GM21717 (cell line): ENCODE results near the gene PYCR2.
"Not testable (repeated sequence)": the region's sequence is repeated elsewhere in the genome, so short reads cannot be mapped to it uniquely, and the experiment has no call there.

Experiments used
- ATAC-seq: cut with Tn5 transposase; IDR thresholded peaks from one replicate; pipeline ENCODE4 v1.9.1; 2021; ENCODE audit warnings: mild to moderate bottlenecking, moderate library complexity; ENCODE audit not compliant: unreplicated experiment

The PYCR2 gene

GRCh38 chr1:225892307-225892706 lies 31.7 kb downstream of the PYCR2 start:
- no peak for ATAC-seq

- ATAC-seq: no peak
These were observed 32.6 kb downstream of the PYCR2 start for GRCh38 chr1:225891229-225891972.

- no peak for ATAC-seq
These were observed 33.5 kb downstream of the PYCR2 start for GRCh38 chr1:225890346-225891228.

GRCh38 chr1:225889743-225890142 lies 34.3 kb downstream of the PYCR2 start:
- ATAC-seq: no peak

GRCh38 chr1:225888898-225889601 lies 35.0 kb downstream of the PYCR2 start, which contains the start of gene LEFTY1:
LEFTY1 (minus strand) TSS chr1:225889146; CDS start chr1:225889066, 80 bp downstream.
- ATAC-seq: no peak

GRCh38 chr1:225888289-225888897 lies 35.7 kb downstream of the PYCR2 start:
- ATAC-seq: no peak

- ATAC-seq: not testable (repeated sequence)
These were observed 36.3 kb downstream of the PYCR2 start for GRCh38 chr1:225887554-225888288.

GRCh38 chr1:225887030-225887314 lies 37.1 kb downstream of the PYCR2 start:
- ATAC-seq: no peak

GRCh38 chr1:225886159-225887029 lies 37.7 kb downstream of the PYCR2 start:
- ATAC-seq: no peak

GRCh38 chr1:225885336-225885735 lies 38.7 kb downstream of the PYCR2 start:
- ATAC-seq: no peak

- no peak for ATAC-seq
These were observed 40.3 kb downstream of the PYCR2 start for GRCh38 chr1:225883616-225884265.

GRCh38 chr1:225882694-225883615 lies 41.1 kb downstream of the PYCR2 start:
- peak; percentile 33 for ATAC-seq

- ATAC-seq: peak; percentile 75
These were observed 41.9 kb downstream of the PYCR2 start, which contains the start of gene TMEM63A for GRCh38 chr1:225881959-225882693. TMEM63A (minus strand) TSS chr1:225882380; CDS start chr1:225877580, 4,800 bp downstream.

GRCh38 chr1:225881081-225881958 lies 42.7 kb downstream of the PYCR2 start:
- peak; percentile 30 for ATAC-seq

- ATAC-seq: no peak
These were observed 43.4 kb downstream of the PYCR2 start for GRCh38 chr1:225880636-225881035.

GRCh38 chr1:225880222-225880588 lies 43.8 kb downstream of the PYCR2 start:
- ATAC-seq: no peak
